ENCODE measurements around the gene RBM3.
"Not testable (repeated sequence)": the region's sequence is repeated elsewhere in the genome, so short reads cannot be mapped to it uniquely, and the experiment has no call there.

The RBM3 gene

DNA sequence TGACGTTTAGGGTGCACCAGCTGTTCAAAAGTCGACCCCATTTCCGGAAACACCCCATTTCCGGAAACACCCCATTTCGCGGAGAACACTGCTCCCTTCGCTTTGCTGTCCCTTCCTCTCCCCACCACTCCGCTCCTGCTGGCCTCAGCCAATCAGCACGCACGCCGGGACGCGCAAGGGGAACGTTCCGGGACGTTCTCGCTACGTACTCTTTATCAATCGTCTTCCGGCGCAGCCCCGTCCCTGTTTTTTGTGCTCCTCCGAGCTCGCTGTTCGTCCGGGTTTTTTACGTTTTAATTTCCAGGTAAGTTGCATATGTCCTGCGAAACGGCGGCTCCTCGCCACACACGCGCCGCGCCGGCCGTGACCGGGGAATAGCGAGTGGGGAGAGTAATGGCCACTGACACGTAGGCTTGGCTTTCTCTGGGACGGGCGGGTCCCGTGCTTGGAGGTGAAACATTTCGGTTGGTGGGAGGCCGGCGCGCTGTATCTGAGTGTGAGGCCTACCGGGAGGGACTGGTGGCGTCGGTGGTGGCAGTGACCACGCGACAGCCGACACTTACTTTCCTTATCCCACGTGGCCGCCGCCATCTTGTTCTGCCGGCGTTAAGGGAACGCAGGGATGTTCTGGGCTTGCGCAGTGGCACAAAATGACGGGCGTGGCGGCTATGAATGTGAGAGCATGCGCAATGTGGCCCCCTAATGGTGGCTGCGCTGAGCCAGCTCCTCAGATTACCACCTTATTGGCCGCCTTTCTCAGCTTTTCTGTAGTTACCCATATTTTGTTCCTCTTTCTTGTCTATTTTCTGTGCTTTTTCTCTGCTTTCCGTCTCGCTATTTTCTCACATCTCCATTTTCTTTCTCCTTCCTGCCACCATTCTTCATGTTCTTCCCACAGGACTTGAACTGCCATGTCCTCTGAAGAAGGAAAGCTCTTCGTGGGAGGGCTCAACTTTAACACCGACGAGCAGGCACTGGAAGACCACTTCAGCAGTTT, at the start of gene RBM3:
Gene RBM3, plus strand, starts transcription at position 215 of the 997 bp plus-strand sequence. Its CDS starts 697 bp downstream, at position 912.
- peak; percentile 80 for DNase-seq

DNA sequence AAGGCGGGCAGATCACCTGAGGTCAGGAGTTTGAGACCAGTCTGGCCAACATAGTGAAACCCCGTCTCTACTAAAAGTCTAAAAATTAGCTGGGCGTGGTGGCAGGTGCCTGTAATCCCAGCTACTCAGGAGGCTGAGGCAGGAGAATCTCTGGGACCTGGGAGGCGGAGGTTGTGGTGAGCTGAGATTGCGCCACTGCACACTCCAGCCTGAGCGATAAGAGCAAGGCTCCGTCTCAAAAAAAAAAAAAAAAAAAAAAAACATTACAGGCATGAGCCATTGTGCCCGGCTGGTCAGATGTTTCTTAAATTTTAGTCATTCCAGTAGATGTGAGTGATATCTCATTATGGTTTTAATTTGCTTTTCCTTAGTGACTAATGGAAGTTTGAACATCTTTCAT, 48.4 kb upstream of the RBM3 start:
- DNase-seq: not testable (repeated sequence)

DNA sequence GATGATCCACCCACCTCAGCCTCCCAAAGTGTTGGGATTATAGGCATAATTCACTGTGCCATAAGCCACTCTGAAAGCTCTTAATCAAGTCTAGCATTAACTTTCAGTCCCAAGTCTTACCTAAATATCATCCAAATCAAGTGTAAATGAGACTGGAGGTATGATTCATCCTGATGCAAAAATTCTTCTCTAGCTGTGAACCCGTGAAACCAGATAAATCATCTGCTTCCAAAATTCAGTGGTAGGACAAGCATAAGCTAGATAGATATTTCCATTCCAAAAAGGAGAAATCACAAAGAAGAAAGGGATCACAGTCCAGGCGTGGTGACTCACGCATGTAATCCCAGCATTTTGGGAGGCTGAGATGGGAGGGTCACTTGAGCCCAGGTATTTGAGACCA, 43.5 kb upstream of the RBM3 start:
- no peak for DNase-seq

DNA sequence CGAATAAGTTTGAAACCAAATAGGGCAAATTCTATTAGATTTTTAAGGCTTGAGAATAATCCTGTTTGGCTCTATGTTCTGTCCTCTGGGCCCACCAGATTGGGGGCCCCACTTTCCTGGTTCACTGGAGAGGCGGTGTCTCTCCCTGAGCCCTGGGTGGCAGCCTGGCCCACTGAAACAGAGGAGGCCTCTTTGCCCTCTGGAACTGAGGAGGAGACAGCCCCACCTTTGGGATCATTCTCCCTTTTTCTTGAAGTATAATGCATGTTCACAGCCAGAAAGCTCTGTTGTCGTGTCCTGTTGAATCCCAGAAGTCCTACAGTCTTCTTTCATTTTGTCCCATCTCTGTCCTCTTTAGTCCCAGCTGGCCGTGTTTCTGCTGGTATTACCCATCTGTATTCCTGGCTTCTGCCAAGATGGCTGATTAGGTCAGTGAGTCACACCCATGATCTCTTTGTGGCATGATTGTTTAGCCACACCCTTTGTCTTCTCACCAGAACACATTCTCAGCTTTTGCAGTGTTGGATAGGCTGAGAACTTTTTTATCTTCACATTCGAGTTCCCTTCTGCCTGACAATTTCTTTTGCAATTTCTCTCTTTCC, 42.8 kb upstream of the RBM3 start:
- DNase-seq: no peak

DNA sequence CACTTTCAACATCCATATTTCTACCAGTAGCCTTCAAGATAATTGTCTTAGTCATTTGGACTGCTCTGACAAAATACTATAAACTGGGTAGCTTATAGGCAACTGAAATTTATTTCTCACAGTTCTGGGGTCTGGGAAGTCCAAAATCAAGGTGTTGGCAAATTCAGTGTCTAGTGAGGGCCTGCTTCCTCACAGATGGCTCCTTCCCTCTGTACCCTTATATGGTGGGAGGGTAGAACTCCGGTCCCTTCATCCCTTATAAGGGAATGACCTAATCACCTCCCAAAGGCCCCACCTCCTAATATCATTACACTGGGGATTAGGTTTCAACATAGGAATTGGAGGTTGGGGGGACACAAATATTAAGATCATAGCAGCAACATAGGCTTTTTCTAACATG, 42.1 kb upstream of the RBM3 start:
- no peak for DNase-seq

DNA sequence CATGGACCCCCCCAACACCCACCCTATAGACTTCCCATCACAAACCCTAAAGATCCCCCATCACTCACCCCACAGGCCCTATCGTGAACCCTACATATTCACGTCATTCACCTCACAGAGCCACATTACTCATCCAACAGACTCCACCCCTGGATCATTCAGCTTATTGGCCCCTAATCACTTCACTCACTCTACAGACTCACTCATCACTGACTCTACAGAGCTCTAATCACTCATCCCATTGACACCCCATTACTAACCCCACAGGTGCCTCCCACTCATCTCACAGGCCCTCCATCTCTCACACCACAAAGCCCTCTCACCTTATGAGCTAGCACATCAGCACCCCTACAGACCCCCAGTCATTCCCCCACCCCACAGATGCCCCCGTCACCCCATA, 41.1 kb upstream of the RBM3 start:
- DNase-seq: no peak

DNA sequence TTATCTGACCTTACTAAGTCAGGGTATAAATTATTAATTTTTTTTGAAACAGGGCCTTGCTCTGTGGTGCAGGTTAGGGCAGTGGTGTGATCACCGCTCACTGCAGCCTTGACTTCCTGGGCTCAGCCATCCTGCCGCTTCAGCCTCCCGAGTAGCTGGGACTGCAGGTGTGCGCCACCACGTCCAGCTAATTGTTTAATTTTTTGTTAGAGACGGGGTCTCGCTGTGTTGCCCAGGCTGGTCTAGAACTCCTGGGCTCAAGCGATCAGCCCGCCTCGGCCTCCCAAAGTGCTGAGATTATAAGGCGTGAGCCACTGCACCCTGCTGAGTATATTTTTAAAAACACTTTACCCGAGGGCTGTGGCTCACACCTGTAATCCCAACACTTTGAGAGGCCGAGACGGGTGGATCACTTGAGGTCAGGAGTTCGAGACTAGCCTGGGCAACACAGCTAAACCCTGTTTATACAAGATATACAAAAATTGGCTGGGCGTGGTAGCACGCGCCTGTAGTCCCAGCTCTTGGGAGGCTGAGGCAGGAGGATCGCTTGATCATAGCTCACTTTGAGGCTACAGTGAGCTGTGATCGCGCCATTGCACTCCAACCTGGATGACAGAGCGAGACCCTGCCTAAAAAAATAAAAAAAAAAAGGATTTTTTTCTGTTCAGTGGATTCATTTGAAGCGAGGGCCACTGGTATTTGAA, 35.5 kb upstream of the RBM3 start:
- DNase-seq: no peak

DNA sequence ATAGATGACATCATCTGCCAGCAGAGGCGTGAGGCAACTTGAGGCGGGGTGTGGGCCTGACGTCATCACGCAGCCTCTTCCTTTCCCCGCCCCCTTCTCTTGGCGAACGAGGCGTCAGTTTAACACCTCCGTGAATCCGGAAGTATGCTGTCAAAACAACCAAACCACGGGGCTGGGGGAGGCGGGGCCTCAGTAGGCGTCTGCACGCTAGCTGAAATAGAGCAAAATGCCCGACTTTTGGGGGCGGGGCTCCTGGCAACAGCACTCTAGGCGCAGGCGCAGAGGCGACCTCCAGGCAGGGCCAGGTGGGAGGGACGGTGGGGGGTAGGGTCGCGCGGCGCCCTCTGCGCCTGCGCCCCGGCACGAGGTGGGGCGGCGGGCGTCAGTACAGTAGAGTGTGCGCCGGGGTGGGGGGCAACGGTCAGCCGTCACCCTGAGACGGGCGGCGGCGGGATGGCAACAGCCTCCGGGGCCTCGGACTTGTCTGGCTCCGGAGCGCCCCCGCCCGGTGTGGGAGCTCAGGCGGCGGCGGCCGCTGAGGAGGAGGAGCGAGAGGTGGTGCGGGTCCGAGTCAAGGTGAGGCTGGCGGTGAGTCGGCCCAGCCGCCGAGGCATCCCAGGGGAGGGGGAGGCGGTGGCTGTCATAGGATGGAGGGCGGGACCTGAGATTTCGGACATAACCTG, 34.8 kb upstream of the RBM3 start, which contains the start of gene TBC1D25:
Gene TBC1D25, plus strand, starts transcription at position 370 of the 683 bp plus-strand sequence. Its CDS starts 84 bp downstream, at position 454.
- peak; percentile 81 for DNase-seq

DNA sequence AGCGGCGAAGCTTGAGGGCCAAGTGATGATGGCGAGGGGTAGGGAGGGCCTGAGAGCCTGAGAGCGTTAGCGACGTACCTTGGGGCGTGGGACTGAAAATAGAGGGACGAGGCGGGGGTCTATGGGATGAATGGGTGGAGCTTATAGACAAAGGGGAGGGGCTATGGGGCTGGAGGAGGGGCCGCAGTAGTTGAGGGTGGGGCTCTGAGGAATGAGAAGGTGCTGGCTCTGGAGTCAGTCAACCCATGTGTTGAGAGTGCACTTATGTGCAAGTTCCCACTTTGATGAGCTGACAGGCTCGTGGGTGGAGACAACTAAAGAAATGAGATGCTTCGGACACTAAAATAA, 34.3 kb upstream of the RBM3 start:
- no peak for DNase-seq

DNA sequence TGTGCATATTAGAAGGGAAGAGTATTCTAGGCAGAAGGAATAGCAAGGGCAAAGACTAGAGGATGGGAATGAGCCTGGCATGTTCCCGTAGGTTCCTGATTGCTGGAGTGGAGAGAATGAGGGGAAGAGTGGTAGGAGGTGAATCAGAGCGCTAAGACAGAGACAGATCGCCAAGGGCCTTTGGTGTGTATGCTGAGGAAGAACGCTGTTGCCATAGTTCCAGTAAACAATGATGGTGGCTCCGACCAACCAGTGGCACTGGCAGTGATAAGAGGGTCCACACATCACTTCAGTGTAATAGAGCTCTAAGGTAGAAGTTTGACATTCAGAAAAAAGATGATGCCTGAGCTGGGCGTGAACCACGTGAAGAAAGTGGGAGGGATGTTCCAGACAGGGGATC, 33.8 kb upstream of the RBM3 start:
- DNase-seq: no peak

DNA sequence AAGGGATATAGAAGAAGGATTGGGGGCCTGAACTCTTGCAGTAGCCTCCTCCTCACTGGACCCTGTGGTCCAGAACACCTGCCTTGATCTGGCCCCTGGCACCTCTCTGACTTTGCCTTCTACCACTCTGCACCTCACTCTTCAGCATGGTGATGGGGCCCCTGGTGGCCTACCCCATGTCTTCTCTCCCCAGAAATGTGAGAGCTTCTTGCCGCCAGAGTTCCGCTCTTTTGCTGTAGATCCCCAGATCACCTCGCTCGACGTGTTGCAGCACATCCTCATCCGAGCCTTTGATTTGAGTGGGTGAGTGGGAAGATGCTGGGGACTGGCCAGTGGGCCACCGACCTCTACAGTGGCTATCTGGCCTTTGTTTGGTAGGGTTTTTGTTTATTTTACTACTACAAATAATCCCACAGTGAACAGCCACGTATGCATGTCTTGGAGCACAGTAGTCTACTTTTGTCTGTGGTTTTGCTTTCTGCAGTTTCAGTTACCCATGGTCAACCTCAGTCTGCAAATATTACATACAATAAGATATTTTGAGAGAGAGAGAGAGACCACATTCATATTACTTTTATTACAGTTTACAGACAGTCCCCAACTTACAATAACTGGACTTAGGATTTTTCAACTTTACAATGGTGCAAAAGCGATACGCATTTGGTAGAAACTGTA, 33.0 kb upstream of the RBM3 start:
- no peak for DNase-seq

DNA sequence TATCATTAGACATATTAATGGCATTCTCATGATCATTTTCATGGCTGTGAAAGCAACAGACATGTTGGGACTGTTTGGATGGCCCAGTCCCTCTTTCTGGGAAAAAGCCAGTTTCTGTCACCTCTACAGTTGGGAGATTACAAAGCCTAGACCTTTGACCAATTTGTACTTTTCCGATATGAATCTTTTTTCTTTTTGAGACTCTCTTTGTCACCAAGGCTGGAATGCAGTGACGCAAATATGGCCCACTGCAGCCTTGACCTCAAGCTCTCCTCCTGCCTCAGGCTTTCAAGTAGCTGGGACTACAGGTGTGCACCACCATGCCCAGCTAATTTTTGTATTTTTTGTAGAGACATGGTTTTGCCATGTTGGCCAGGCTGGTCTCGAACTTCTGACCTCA, 25.4 kb upstream of the RBM3 start:
- no peak for DNase-seq

DNA sequence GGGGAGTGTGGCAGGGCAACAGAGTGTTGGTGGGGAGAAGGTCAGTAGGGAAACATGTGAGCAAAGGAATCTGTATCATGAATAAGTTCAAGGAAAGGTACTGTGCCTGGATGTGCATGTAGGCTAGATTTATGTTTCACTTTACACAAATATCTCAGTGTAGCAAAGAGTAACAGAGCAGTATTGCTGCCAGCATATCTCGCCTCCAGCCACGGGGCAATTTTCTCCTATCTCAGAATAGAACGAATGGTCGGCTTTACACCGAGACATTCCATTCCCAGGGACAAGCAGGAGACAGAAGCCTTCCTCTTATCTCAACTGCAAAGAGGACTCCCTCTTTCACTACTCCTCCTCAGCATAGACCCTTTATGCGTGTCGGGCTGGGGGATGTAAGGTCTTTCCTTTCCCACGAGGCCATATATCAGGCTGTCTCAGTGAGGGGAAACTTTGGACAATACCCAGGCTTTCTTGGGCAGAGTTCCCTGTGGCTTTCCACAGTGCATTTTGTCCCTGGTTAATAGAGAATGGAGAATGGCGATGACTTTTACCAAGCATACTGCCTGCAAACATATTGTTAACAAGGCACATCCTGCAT, 18.5 kb upstream of the RBM3 start:
- DNase-seq: not testable (repeated sequence)

DNA sequence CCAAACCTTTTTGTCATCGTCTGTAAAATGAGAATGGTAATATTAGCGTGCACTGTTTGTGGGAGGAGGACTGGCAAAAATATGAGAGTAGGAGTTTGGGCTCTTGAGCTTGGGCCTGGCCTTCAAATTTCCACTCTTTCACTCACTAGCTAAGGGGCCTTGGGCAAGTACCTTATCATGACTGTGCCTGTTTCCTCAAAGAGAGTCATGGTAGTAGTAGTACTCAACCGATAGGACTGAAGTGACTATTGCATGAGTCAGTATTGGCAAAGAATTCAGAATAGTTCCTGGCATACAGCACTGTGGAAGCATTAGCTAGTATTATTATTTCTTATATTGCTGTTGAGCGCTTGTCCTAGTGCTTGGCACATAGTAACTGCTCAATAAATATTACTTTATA, 16.0 kb upstream of the RBM3 start:
- no peak for DNase-seq

DNA sequence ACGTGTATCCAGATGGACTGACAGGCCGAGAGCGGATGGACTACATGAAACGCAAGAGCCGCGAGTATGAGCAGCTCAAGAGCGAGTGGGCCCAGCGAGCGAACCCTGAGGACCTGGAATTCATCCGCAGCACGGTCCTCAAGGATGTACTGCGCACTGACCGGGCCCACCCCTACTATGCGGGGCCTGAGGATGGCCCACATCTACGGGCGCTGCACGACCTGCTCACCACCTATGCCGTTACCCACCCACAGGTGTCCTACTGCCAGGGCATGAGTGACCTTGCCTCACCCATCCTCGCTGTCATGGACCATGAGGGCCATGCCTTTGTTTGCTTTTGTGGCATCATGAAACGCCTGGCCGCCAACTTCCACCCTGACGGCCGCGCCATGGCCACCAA, 14.6 kb upstream of the RBM3 start:
- no peak for DNase-seq

DNA sequence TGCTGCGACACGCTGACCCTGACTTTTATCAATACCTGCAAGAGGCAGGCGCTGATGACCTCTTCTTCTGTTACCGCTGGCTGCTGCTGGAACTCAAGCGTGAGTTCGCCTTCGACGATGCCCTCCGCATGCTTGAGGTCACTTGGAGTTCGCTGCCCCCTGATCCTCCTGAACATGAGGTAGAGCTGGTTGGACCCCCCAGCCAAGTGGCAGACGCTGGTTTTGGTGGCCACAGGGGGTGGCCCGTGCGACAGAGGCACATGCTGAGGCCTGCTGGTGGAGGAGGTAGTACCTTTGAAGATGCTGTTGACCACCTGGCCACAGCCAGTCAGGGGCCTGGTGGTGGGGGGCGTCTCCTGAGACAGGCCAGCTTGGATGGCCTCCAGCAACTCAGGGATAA, 14.2 kb upstream of the RBM3 start:
- no peak for DNase-seq

DNA sequence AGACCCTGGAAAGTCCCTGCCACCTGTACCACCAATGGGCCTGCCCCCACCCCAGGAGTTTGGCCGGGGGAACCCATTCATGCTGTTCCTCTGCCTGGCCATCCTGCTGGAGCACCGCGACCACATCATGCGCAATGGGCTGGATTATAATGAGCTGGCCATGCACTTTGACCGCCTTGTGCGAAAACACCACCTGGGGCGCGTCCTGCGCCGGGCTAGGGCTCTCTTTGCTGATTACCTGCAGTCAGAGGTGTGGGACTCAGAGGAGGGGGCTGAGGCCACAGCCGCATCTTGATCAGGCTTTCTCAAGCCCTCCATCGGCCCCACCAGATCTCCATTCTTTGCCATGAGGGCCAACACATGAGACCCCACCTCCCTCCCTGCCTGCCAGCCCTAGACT, 13.6 kb upstream of the RBM3 start:
- DNase-seq: no peak

DNA sequence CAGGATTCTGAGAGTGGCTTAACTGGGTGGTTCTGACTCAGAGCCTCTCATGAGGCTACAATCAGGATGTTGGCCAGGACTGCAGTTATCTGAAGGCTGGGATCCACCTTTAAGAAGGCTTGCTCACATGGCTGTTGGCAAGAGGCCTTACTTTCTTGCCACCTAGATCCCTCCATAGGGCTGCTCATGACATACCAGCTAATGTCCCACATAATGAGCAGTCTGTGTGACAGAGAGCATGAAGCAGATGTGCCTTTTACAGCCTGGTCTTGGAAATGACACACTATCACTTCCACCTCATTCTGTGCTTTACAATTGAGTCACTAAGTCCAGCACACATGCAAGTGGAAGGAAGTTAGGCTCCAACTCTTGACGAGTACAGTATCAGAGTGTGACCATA, 4.3 kb upstream of the RBM3 start:
- DNase-seq: no peak

DNA sequence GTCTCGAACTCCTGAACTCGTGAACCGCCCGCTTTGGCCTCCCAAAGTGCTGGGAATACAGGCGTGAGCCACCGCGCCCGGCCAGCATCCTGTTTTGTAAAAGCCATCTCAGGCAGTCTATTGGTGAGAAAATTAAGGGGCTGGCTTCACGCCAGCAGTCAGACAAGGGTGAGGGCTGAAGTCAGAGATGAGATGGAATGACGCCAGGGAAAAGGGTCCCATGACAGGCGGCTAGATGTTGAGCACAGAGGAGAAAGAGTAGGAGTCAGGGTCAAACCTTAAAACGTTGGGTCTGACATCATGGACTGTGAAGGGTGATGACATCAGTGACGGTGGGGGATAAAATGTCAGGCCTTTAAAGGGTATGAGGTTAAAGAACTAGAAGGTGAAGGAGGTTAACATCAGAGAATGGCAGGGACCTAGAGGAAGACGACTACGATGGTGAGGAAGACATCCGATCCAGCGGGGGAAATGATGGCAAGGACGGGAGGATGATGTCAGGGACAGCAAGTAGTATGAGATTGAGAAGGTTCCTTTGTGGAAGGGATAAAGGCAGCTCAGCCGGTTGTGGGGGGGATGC, 504 bp upstream of the RBM3 start:
- peak; percentile 17 for DNase-seq

DNA sequence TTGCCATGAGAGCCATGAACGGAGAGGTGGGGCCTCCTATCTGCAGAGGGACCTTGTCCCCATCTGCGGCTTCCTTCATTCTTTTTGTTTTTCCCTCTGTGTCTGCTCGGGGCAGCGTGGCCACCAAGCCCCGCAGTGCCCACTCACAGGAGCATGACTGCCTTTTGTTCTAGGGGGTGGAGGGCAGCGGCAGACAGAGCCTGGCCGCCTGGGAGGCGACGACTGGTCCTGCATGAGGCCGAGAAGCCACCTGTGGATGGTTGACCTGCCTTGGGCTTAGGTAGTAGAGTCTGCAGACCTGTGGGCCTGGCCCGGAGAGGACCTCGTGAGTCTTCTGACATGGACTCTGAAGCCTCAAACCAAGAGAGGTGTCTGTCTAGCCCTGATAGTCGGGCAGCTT, 1.4 kb downstream of the RBM3 start:
- DNase-seq: no peak

DNA sequence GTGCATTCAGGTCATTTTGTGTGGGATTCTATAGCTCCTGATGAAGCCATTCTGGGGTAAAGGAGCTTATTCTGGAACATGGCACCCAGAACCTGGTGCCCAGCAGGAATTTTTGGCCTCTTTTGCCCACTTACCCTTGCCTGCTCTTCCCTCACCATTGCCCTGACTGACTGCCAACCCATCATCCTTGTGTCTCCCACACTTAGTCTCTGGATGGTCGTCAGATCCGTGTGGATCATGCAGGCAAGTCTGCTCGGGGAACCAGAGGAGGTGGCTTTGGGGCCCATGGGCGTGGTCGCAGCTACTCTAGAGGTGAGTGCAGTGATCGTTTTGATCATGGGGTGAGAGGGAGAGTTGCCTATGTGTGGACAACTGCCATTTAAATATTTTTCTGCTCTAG, 1.8 kb downstream of the RBM3 start:
- no peak for DNase-seq

DNA sequence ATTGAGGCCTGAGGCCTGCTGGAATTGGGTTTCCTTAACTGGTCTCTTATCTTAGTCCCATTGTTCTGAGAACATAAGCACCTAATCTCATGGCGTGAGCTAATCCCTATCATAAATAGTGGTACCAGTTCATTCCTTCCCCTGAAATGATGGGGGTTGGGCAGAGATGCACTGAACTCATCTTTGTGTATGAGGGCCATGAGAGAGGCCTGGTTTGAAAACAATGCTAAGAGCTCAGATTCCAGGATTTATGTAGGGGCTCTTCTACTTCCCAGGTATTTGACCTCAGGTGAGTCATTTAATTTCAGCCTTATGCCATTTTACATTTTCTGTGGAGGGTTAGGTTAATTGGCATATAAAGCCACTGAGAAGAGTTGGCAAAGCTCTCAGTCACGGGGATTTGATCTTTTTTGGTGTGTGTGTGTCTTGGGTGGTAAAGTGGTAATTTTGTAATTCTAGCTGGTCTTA, 4.4 kb downstream of the RBM3 start:
- no peak for DNase-seq
